T-helper 2 cell treated with Interferon-gamma antibody and Interleukin-4, amounts not matched to agents 5 μg/mL and 100 μg/mL, for 36 hours (primary cell): ENCODE results near the gene CYFIP2.

ENCODE experiments used
- DNase-seq: peaks from one replicate; pipeline ENCODE4 v3.0.0; 2021; ENCODE audit warnings: low spot score
- H3K27ac Mint-ChIP-seq: one replicate; pipeline ENCODE4 v1.8.0; 2021; ENCODE audit warnings: mild to moderate bottlenecking, mixed read lengths
- H3K27me3 Mint-ChIP-seq: one replicate; pipeline ENCODE4 v1.8.0; 2021; ENCODE audit warnings: low read depth, mixed read lengths
- H3K36me3 Mint-ChIP-seq: one replicate; pipeline ENCODE4 v1.8.0; 2021; ENCODE audit warnings: low read depth, mixed read lengths
- H3K4me1 Mint-ChIP-seq: one replicate; pipeline ENCODE4 v1.8.0; 2021; ENCODE audit warnings: low read depth, mixed read lengths
- H3K4me3 Mint-ChIP-seq: one replicate; pipeline ENCODE4 v1.8.0; 2022; ENCODE audit warnings: mild to moderate bottlenecking, moderate library complexity, mixed read lengths
- H3K9me3 Mint-ChIP-seq: one replicate; pipeline ENCODE4 v1.8.0; 2021; ENCODE audit warnings: mixed read lengths

Gene CYFIP2

DNA sequence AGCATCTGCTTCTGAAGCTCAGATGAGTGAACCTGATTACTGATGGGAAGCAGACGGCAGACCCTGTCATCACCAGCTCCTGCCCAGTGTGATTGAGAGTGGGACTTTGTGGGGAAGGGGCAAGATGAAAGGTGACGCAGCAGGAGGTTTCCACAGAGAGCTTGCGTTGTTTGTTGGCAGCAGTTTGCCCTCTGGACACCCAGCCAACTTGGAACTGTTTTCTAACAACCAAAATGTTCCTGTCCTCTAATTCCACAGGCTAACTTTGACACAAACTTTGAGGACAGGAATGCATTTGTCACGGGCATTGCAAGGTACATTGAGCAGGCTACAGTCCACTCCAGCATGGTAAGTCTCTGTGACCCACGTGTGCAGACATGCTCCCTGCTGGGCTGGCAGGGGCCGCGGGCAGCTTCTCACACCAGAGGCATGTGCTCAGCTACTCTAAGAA lies 20.9 kb downstream of the CYFIP2 start:
- no peak overlapping the region for H3K4me3 Mint-ChIP-seq
- H3K9me3 Mint-ChIP-seq: peaks cover 4% of the 10 kb centered on the region
- no peak for DNase-seq
- H3K27ac Mint-ChIP-seq: no peak overlapping the region
- H3K4me1 Mint-ChIP-seq: peaks cover 58% of the 10 kb centered on the region
- H3K27me3 Mint-ChIP-seq: no peaks in the 10 kb centered on the region
- H3K36me3 Mint-ChIP-seq: peaks cover 61% of the 10 kb centered on the region

- Mint-ChIP-seq H3K4me3 (no peak overlapping the region), H3K9me3 (no peaks in the 10 kb centered on the region), H3K27me3 (no peaks in the 10 kb centered on the region), H3K27ac (peak overlapping the region; percentile 23), H3K4me1 (peaks cover 40% of the 10 kb centered on the region), H3K36me3 (peaks cover 63% of the 10 kb centered on the region)
- no peak for DNase-seq
These were observed 22.7 kb downstream of the CYFIP2 start for GRCh38 chr5:157288405-157289163.

- Mint-ChIP-seq H3K27ac (no peak overlapping the region), H3K4me3 (no peak overlapping the region), H3K36me3 (peaks cover 66% of the 10 kb centered on the region), H3K9me3 (no peaks in the 10 kb centered on the region), H3K27me3 (no peaks in the 10 kb centered on the region), H3K4me1 (peaks cover 36% of the 10 kb centered on the region)
- no peak for DNase-seq
These were observed 23.4 kb downstream of the CYFIP2 start for GRCh38 chr5:157289164-157289819.

DNA sequence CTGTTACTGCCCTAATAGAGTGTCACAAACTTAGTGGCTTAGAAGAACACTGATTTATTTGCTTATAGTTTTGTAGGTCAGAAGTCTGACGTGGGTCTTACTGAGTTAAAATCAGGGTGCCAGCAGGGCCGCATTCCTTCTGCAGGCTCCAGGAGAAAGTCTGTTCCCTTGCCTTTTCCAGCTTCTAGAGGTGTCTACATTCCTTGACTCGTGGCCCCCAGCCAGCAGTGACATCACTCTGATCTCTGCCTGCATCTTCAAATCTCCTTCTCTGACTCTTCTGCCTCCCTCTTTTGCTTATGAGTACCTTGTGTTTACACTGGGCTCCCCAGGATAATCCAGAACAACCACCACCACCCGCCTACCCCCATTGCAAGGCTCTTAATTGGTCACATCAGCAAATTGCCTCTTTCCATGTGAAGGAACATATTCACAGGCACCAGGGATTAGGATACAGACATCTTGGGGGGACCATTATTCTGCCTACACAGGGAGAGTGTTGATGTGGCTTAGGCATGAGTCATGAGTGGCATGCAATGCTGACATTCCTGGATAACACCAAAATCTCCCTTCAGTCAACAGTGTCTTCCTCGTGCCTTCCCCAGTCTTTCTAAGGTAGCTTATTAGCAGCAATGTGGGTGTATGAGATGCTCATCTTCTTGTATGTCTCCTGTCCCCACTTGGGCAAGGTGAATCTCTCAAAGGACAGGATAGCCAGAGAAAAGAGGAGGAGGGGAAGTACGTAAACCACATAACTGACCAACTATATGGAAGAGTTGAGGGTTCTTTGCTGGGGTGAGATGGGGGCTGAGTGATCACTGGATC lies 24.4 kb downstream of the CYFIP2 start:
- peaks cover 70% of the 10 kb centered on the region for H3K36me3 Mint-ChIP-seq
- H3K27me3 Mint-ChIP-seq: no peaks in the 10 kb centered on the region
- no peak for DNase-seq
- no peaks in the 10 kb centered on the region for H3K9me3 Mint-ChIP-seq
- H3K4me3 Mint-ChIP-seq: no peak overlapping the region
- peak overlapping the region; percentile 33 for H3K27ac Mint-ChIP-seq
- H3K4me1 Mint-ChIP-seq: peaks cover 38% of the 10 kb centered on the region

DNA sequence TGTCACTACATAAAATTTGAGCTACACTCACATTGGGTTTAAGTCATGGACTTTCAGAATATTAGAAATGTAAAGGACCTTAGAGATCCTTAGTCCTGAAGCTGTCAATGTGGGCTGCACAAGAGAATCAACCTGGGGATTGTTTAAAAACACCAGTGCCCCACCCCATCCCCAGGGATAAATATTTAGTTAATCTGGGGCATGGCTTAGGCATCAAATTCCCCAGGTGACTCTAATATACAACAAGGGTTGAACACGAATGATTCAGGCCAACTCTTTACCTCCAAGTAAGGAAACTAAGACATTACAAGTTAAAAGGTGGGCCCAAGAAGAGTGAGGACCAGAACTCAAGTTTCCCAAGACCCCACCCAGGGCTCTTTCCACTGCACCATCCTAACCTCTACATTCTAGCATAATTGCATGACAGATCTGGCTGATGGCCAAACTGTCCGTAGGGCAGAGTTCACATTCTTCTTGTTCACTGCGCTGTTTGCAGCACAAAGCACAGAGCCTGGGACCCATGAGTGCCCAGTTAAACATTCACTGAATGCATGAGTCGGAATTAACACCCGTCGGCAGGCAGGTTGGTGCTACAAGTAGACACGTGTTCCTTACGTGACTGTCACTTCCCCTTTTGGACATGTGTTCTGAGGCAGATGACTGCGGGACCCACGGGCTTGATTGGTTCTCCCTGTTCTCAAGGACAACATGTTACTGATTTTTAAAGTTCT lies 25.2 kb downstream of the CYFIP2 start:
- Mint-ChIP-seq H3K4me3 (no peak overlapping the region), H3K4me1 (peaks cover 41% of the 10 kb centered on the region), H3K36me3 (peaks cover 74% of the 10 kb centered on the region), H3K9me3 (no peaks in the 10 kb centered on the region), H3K27ac (peak overlapping the region; percentile 33), H3K27me3 (no peaks in the 10 kb centered on the region)
- DNase-seq: no peak

DNA sequence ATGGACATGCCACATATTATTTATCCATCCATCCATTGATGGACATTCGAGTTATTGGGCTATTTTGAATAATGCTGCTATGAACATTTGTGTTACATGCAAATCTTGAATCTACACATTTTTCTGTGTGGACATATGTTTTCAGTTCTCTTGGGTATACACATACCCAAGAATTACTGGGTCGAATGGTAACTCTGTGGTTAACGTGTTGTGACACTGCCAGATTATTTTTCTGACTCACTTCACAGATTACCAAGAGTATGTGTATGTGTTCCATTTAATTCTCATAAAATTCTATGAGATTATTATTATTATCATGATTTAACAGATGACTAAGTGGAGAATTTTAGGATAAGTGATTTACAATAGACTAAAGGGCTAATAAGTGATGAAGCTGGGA lies 26.7 kb downstream of the CYFIP2 start:
- Mint-ChIP-seq H3K27ac (no peak overlapping the region), H3K4me3 (no peak overlapping the region), H3K9me3 (no peaks in the 10 kb centered on the region), H3K36me3 (peaks cover 78% of the 10 kb centered on the region), H3K27me3 (no peaks in the 10 kb centered on the region), H3K4me1 (peaks cover 38% of the 10 kb centered on the region)
- no peak for DNase-seq

DNA sequence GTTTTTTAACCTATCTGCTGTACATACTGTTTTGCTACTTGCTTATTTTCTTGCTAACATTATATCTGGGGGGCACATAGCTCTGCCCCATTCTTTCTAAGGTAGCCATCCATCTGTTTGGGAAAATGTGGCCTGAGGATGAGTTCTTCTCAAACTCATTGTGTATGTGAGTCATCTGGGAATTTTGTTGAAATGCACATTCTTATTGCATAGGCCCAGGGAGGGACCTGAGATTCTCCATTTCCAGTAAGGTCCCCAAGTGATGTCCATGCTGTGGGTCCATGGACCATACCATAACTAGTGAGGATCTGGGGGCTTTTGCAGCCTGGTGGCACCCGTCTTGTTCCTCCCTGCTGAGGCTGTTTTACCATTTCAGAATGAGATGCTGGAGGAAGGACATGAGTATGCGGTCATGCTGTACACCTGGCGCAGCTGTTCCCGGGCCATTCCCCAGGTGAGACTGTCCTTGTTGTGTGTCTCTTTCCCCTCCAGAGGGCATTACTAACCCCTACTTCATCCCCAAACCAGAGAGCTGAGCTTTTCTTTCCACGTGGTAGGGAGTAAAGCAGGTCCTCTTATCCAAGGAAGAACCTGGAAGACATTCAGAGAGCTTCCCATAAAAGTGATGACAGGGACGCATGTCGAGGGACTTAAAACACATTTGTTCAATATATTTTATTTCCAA lies 28.6 kb downstream of the CYFIP2 start:
- peaks cover 77% of the 10 kb centered on the region for H3K36me3 Mint-ChIP-seq

GRCh38 chr5:157295247-157295646 lies 29.3 kb downstream of the CYFIP2 start:
- peaks cover 76% of the 10 kb centered on the region for H3K36me3 Mint-ChIP-seq
- H3K27ac Mint-ChIP-seq: peak overlapping the region; percentile 58
- no peak for DNase-seq
- no peak overlapping the region for H3K4me3 Mint-ChIP-seq
- no peaks in the 10 kb centered on the region for H3K27me3 Mint-ChIP-seq
- peaks cover 26% of the 10 kb centered on the region for H3K4me1 Mint-ChIP-seq
- no peaks in the 10 kb centered on the region for H3K9me3 Mint-ChIP-seq

More for the DNA sequence above, 28.6 kb downstream of the CYFIP2 start:
- no peak overlapping the region for H3K4me3 Mint-ChIP-seq
- no peaks in the 10 kb centered on the region for H3K27me3 Mint-ChIP-seq
- no peak for DNase-seq
- peaks cover 26% of the 10 kb centered on the region for H3K4me1 Mint-ChIP-seq
- H3K9me3 Mint-ChIP-seq: no peaks in the 10 kb centered on the region
- peak overlapping the region; percentile 8 for H3K27ac Mint-ChIP-seq

GRCh38 chr5:157300564-157300963 lies 34.6 kb downstream of the CYFIP2 start:
- Mint-ChIP-seq H3K4me3 (no peak overlapping the region), H3K36me3 (peaks cover 71% of the 10 kb centered on the region), H3K9me3 (no peaks in the 10 kb centered on the region), H3K27ac (no peak overlapping the region), H3K4me1 (peaks cover 36% of the 10 kb centered on the region), H3K27me3 (no peaks in the 10 kb centered on the region)
- no peak for DNase-seq

DNA sequence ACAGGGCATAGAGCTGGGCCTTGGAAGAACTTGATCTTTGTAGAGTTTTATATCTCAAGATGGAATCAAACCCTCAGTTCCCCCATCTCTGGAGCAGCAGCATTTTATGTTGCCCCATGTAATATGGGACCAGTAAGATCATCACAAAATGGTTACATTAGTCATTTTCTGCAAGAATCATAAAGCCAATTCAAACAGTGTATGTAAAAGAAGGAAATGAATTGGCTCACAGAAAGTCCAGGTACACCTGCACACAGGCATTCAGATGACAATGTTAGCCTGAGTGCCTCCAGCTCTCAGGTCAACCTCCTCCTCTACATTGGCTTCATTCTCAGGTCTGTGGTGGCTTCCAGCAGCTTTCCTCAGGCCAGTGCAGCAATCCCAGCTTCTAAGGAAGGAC lies 35.1 kb downstream of the CYFIP2 start:
- DNase-seq: no peak
- H3K27me3 Mint-ChIP-seq: no peaks in the 10 kb centered on the region
- no peak overlapping the region for H3K4me3 Mint-ChIP-seq
- no peaks in the 10 kb centered on the region for H3K9me3 Mint-ChIP-seq
- no peak overlapping the region for H3K27ac Mint-ChIP-seq
- H3K4me1 Mint-ChIP-seq: peaks cover 39% of the 10 kb centered on the region
- H3K36me3 Mint-ChIP-seq: peaks cover 71% of the 10 kb centered on the region

DNA sequence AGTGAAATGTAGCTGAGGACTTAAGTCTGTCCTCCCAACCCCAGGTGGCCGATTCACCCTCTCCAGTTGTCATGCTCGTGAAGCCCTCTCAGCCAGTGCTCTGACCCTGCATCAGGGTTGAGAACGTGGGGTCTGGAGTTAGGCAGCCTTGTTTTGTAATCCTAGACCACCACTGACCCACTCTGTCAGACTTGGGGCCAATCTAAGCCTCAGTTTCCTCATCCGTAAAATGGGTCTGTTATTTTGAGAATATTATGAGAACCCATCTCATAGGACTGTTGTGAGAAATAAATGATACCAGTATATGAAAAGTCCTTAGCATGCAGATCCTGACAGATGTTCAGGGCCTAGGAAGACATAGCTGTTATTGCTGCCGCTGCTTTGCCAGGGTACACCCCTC lies 37.1 kb downstream of the CYFIP2 start:
- Mint-ChIP-seq H3K27ac (peak overlapping the region; percentile 82), H3K27me3 (no peaks in the 10 kb centered on the region), H3K4me1 (peaks cover 56% of the 10 kb centered on the region), H3K36me3 (peaks cover 72% of the 10 kb centered on the region), H3K9me3 (no peaks in the 10 kb centered on the region), H3K4me3 (no peak overlapping the region)
- no peak for DNase-seq

- Mint-ChIP-seq H3K27me3 (no peaks in the 10 kb centered on the region), H3K4me3 (peak overlapping the region; percentile 79), H3K27ac (peak overlapping the region; percentile 82), H3K9me3 (no peaks in the 10 kb centered on the region), H3K36me3 (peaks cover 72% of the 10 kb centered on the region), H3K4me1 (peaks cover 59% of the 10 kb centered on the region)
- no peak for DNase-seq
These were observed 37.9 kb downstream of the CYFIP2 start for GRCh38 chr5:157303667-157304327.

- H3K27me3 Mint-ChIP-seq: no peaks in the 10 kb centered on the region
These were observed 40.2 kb downstream of the CYFIP2 start for GRCh38 chr5:157306081-157306480.

More at GRCh38 chr5:157306081-157306480, 40.2 kb downstream of the CYFIP2 start:
- Mint-ChIP-seq H3K4me3 (peak overlapping the region; percentile 79), H3K4me1 (peaks cover 53% of the 10 kb centered on the region), H3K36me3 (peaks cover 74% of the 10 kb centered on the region), H3K27ac (peak overlapping the region; percentile 96), H3K9me3 (no peaks in the 10 kb centered on the region)
- no peak for DNase-seq
